Panc1 (cell line): Measurements from ENCODE around the gene SAA2. TPM values are rescaled to one million over a fixed set of nuclear protein-coding genes. Genes with fewer than 3 reads are reported as not detected.
"Not testable (repeated sequence)": the region's sequence is repeated elsewhere in the genome, so short reads cannot be mapped to it uniquely, and the experiment has no call there.

Experiments used
- ATAC-seq: fragments of 200-7000 bp; cut with Tn5 transposase; 2 replicates; pipeline ENCODE4 v1.9.1; 2020; ENCODE audit warnings: mild to moderate bottlenecking, moderate library complexity
- BruUV-seq: library from RNA; stranded (reverse); fragments of 400-500 nt; replicated peaks from 2 replicates; lab custom pipeline; 2021; lab: Mats Ljungman, UMichigan
- CTCF ChIA-PET: fragments of 300-600 bp; sonication (Branson Sonifier 250); formaldehyde crosslinking; loops from one replicate; lab custom pipeline; 2022; ENCODE audit warnings: antibody characterized with exemption; lab: Charles Lee
- POLR2A ChIA-PET: fragments of 300-600 bp; sonication (Branson Sonifier 250); formaldehyde crosslinking; loops from one replicate; lab custom pipeline; 2022; ENCODE audit warnings: antibody characterized with exemption; lab: Charles Lee
- DNase-seq: peaks from one replicate; pipeline ENCODE4 v3.0.0-alpha.2; 2010; ENCODE audit warnings: low read depth, low spot score
- H3K27ac ChIP-seq: 2 replicates; pipeline ENCODE4 v1.5.1; 2011; ENCODE audit warnings: mild to moderate bottlenecking, low read length, inconsistent platforms
- H3K27me3 ChIP-seq: fragments of 200-500 bp; sonication (Bioruptor generic); 2 replicates; pipeline ENCODE4 v1.6.0; 2014; ENCODE audit warnings: low read length, inconsistent platforms; ENCODE audit not compliant: control insufficient read depth, insufficient read depth
- H3K36me3 ChIP-seq: fragments of 200-500 bp; sonication (Bioruptor generic); 2 replicates; pipeline ENCODE4 v1.5.1; 2014; ENCODE audit warnings: inconsistent platforms, mild to moderate bottlenecking, low read length, moderate library complexity; ENCODE audit not compliant: control insufficient read depth, insufficient read depth
- H3K4me1 ChIP-seq: 2 replicates; pipeline ENCODE4 v1.5.1; 2011; ENCODE audit warnings: inconsistent platforms, mild to moderate bottlenecking, low read length, moderate library complexity; ENCODE audit not compliant: control insufficient read depth, insufficient read depth
- H3K4me3 ChIP-seq, 2 experiments: 2 replicates each; pipeline ENCODE4 v1.5.1; 2011 to 2012; ENCODE audit warnings: low read depth in 2 of 2, low read length in 2 of 2, mild to moderate bottlenecking in 2 of 2, inconsistent platforms in 1 of 2, moderate library complexity in 1 of 2
- H3K9me3 ChIP-seq: fragments of 200-500 bp; sonication (Bioruptor generic); 2 replicates; pipeline ENCODE4 v1.5.1; 2014; ENCODE audit warnings: low read depth, mild to moderate bottlenecking, inconsistent platforms, low read length, moderate library complexity; ENCODE audit not compliant: control insufficient read depth, insufficient read depth
- in situ Hi-C: cut with HindIII; loops from 2 replicates; pipeline ENCODE4 v1.10.0; 2016; ENCODE audit warnings: low sequenced_read_pairs, low pct_unique_long_range_greater_than_20kb
- intact Hi-C: fragments of 100-400 bp; cut with micrococcal nuclease; formaldehyde crosslinking; loops from one replicate; pipeline ENCODE4 v1.10.0; 2022; ENCODE audit not compliant: unreplicated experiment
- total RNA-seq: library from RNA; stranded (reverse); gene quantifications from one replicate; pipeline ENCODE4 v1.2.1, GENCODE V29; 2021; ENCODE audit not compliant: unreplicated experiment
- TF ChIP-seq, protein P1 (sequence below), 2 experiments: IDR thresholded peaks; 2 replicates each; pipeline ENCODE4 v1.6.1; 2011 to 2012; ENCODE audit warnings: low read depth in 2 of 2, control low read depth in 1 of 2, low read length in 1 of 2, mild to moderate bottlenecking in 1 of 2, moderate library complexity in 1 of 2; ENCODE audit not compliant: insufficient read depth in 1 of 2
- TF ChIP-seq, protein P2 (sequence below): fragments of 450-650 bp; IDR thresholded peaks from 2 replicates; pipeline ENCODE4 v1.5.1; 2017; ENCODE audit warnings: mild to moderate bottlenecking

The SAA2 gene
- total RNA-seq, 1 experiment from 2014 or later, result 4.0 TPM

DNA sequence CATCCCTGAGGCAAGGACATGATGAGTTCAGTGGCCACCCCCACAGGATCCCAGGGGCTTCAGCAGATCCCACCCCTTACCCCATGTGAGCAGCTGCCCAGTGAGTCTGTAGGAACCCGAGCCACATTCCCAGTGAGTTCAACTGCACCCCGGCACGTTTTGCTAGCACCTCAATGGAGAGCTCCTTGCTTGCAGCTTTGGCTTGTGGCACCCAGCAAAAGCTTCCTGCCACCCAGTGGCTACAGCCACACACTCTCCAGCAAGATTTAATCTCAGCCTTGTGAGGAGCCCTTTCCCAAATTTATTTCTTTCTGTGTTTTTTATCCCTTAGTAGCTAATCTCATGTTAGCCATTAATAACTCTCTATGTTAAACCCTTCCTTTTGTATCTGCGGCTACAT lies 21.6 kb upstream of the SAA2 start:
- POLR2A ChIA-PET, result no interaction called here
- no peak for DNase-seq
- no peak overlapping the region for H3K4me3 ChIP-seq
- H3K4me1 ChIP-seq, result no peaks in the 10 kb centered on the region
- H3K36me3 ChIP-seq, result no peaks in the 10 kb centered on the region
- CTCF ChIA-PET, result interaction anchor here (0.6 kb wide), 1 partner anchor 25 kb away, joined by 3 read pairs; no protein-coding TSS in a partner anchor
- TF ChIP-seq, protein P1, sequence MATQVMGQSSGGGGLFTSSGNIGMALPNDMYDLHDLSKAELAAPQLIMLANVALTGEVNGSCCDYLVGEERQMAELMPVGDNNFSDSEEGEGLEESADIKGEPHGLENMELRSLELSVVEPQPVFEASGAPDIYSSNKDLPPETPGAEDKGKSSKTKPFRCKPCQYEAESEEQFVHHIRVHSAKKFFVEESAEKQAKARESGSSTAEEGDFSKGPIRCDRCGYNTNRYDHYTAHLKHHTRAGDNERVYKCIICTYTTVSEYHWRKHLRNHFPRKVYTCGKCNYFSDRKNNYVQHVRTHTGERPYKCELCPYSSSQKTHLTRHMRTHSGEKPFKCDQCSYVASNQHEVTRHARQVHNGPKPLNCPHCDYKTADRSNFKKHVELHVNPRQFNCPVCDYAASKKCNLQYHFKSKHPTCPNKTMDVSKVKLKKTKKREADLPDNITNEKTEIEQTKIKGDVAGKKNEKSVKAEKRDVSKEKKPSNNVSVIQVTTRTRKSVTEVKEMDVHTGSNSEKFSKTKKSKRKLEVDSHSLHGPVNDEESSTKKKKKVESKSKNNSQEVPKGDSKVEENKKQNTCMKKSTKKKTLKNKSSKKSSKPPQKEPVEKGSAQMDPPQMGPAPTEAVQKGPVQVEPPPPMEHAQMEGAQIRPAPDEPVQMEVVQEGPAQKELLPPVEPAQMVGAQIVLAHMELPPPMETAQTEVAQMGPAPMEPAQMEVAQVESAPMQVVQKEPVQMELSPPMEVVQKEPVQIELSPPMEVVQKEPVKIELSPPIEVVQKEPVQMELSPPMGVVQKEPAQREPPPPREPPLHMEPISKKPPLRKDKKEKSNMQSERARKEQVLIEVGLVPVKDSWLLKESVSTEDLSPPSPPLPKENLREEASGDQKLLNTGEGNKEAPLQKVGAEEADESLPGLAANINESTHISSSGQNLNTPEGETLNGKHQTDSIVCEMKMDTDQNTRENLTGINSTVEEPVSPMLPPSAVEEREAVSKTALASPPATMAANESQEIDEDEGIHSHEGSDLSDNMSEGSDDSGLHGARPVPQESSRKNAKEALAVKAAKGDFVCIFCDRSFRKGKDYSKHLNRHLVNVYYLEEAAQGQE (IDR thresholded peaks at IDR 0.05; ENCODE audit: insufficient read depth in 1 of 2, low read depth in 2 of 2, low read length in 1 of 2), result no peak
- TF ChIP-seq, protein P2, sequence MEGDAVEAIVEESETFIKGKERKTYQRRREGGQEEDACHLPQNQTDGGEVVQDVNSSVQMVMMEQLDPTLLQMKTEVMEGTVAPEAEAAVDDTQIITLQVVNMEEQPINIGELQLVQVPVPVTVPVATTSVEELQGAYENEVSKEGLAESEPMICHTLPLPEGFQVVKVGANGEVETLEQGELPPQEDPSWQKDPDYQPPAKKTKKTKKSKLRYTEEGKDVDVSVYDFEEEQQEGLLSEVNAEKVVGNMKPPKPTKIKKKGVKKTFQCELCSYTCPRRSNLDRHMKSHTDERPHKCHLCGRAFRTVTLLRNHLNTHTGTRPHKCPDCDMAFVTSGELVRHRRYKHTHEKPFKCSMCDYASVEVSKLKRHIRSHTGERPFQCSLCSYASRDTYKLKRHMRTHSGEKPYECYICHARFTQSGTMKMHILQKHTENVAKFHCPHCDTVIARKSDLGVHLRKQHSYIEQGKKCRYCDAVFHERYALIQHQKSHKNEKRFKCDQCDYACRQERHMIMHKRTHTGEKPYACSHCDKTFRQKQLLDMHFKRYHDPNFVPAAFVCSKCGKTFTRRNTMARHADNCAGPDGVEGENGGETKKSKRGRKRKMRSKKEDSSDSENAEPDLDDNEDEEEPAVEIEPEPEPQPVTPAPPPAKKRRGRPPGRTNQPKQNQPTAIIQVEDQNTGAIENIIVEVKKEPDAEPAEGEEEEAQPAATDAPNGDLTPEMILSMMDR, result 0 out of 2 replicates have a peak, but pooled peaks have one; percentile 10
- H3K9me3 ChIP-seq, result no peaks in the 10 kb centered on the region
- H3K27me3 ChIP-seq, result no peaks in the 10 kb centered on the region
- in situ Hi-C loops, result no loop called here
- BruUV-seq, result no TSS peak
- no peak for ATAC-seq
- no peak overlapping the region for H3K27ac ChIP-seq
- intact Hi-C loops, result no loop called here

DNA sequence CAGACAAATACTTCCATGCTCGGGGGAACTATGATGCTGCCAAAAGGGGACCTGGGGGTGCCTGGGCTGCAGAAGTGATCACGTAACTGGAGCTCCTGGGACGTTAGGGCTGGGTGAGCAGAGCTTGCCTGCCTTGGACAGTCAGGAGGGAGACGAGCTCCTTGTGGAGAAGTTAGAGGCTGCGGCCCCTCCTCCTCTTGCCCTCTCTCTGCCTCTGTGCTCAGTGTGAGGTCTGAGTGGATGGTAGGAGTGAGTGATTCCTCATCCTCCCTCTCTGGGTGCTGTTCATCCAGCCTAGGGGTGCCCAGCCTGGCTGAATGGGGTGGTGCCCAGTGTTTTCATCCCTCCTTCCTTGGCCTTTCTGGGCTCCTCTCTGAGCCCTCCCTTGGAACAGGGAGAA lies 20.8 kb upstream of the SAA2 start:
- H3K4me1 ChIP-seq, BruUV-seq, H3K27ac ChIP-seq, H3K27me3 ChIP-seq, ATAC-seq, H3K4me3 ChIP-seq, DNase-seq, in situ Hi-C loops, intact Hi-C loops, H3K36me3 ChIP-seq, H3K9me3 ChIP-seq, POLR2A ChIA-PET: not testable (repeated sequence)
- CTCF ChIA-PET, result interaction anchor here (0.6 kb wide), 1 partner anchor 139 kb away, joined by 3 read pairs; no protein-coding TSS in a partner anchor

DNA sequence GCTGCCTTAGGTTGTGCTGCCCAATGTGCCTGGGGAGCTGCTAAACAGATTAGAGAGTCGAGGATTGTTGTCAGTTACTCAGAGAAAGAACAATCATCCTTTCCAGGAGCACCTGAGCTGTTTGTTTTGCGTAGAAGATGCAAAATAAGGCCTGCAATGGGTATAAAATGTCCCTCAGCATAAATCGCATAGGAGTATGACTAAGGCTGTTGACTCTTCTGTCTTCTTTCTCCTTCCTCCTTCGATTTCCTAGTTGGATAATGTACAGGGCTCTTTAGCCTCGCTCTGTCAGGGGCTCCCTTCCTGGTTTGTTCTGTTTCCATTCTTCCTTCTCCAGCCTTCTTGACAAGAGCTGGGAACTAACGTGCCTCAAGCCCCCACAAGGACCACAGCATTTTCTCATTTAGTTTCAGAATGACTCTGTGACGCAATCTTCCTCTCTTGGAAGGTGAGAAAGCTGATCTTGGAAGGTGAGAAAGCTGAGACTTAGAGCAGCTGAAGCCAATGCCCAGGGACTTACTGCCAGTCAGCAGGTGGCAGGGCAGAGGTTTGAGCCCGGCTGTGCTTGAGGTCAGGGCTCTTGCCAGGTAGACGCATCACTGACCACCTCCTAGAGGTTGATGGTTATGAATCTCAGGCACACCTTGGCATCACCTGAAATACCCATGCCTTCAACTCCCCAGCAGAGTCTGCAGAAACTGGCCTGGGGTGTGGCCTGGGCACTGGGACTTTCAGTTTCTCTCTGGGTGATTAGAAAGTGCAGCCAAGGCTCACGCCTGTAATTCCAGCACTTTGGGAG lies 19.1 kb upstream of the SAA2 start:
- H3K4me3 ChIP-seq, BruUV-seq, in situ Hi-C loops, H3K4me1 ChIP-seq, ATAC-seq, CTCF ChIA-PET, H3K9me3 ChIP-seq, DNase-seq, intact Hi-C loops, H3K36me3 ChIP-seq, H3K27ac ChIP-seq, H3K27me3 ChIP-seq: not testable (repeated sequence)
- POLR2A ChIA-PET, result interaction anchor here (0.6 kb wide), 1 partner anchor 110 kb away, joined by 5 read pairs; no protein-coding TSS in a partner anchor
